H1 (cell line): ENCODE data around the gene ACVR1. TPM values are rescaled to one million over a fixed set of nuclear protein-coding genes. Genes with fewer than 3 reads are reported as not detected.

Experiments
- ASH2L ChIP-seq: fragments of 200-600, 300-600 bp; sonication (generic); IDR thresholded peaks from one replicate; pipeline ENCODE4 v1.7.1; 2017; ENCODE audit warnings: low read length
- BACH1 ChIP-seq: IDR thresholded peaks from 2 replicates; pipeline ENCODE4 v1.6.1; 2012; ENCODE audit warnings: low read length, improper control_type of control experiment
- CTBP2 ChIP-seq: IDR thresholded peaks from 2 replicates; pipeline ENCODE4 v1.7.0; 2011; ENCODE audit warnings: borderline replicate concordance, mild to moderate bottlenecking, moderate library complexity, mixed read lengths, low read length; ENCODE audit not compliant: insufficient read depth, insufficient read length
- JUN ChIP-seq: IDR thresholded peaks from 2 replicates; pipeline ENCODE4 v1.6.1; 2011; ENCODE audit warnings: low read depth, mild to moderate bottlenecking, improper control_type of control experiment, low read length
- RBBP5 ChIP-seq: IDR thresholded peaks from 2 replicates; pipeline ENCODE4 v1.7.1; 2012; ENCODE audit warnings: low read depth, mild to moderate bottlenecking, inconsistent platforms, low read length, moderate library complexity, borderline replicate concordance
- SP4 ChIP-seq: IDR thresholded peaks from 2 replicates; pipeline ENCODE4 v1.6.1; 2012; ENCODE audit warnings: low read length, inconsistent platforms
- SUZ12 ChIP-seq: fragments of 200-600 bp; sonication (generic); IDR thresholded peaks from 2 replicates; pipeline ENCODE4 v1.6.1; 2012; ENCODE audit warnings: mild to moderate bottlenecking, inconsistent platforms, low read length, moderate library complexity, mixed read lengths
- TAF1 ChIP-seq: IDR thresholded peaks from 2 replicates; pipeline ENCODE4 v1.6.1; 2011; ENCODE audit warnings: mild to moderate bottlenecking, low read depth, low read length
- TBP ChIP-seq: IDR thresholded peaks from 2 replicates; pipeline ENCODE4 v1.6.1; 2011; ENCODE audit warnings: low read depth, low read length, improper control_type of control experiment
- ZNF274 ChIP-seq: IDR thresholded peaks from 2 replicates; pipeline ENCODE4 v1.7.0; 2012; ENCODE audit warnings: low read length, borderline replicate concordance; ENCODE audit errors: extremely low read depth
- polyA plus RNA-seq, 7 experiments: library from polyadenylated mRNA; depleted of rRNA in 3 of 7; stranded (reverse) in 5 of 7; unstranded in 2 of 7; fragments of >200 nt in 5 of 7; fragments of 200-250 nt in 2 of 7; gene quantifications; 1 replicate in 5 of 7; 2 replicates in 1 of 7; 4 replicates in 1 of 7; pipeline versions ENCODE4 v1.2.1 to v1.2.3, GENCODE V29; 2011 to 2013; ENCODE audit warnings: missing spikeins in 2 of 7, mixed read lengths in 2 of 7
- total RNA-seq: library from RNA; stranded (reverse); fragmentation: NEBNext Ultra II Directional; extraction: Animal tissue kit (Norgen Biotek cat#: 25700); gene quantifications from 2 replicates; pipeline ENCODE4 v1.2.1, GENCODE V29; 2021

The ACVR1 gene
- total and polyA plus RNA-seq, 2 of the 8 experiments (the other 6 are each of a cell fraction or from before 2014, with no cell fraction given), result 8.5 to 17.7 TPM

- TF ChIP-seq ZNF274 (no peak), BACH1 (no peak), SP4 (no peak), TBP (no peak), JUN (no peak), SUZ12 (no peak), RBBP5 (no peak), CTBP2 (no peak), ASH2L (no peak), TAF1 (no peak)
Observed at GRCh38 chr2:157803952-157804351, 72.2 kb downstream of the ACVR1 start (continued).
